HepG2 (cell line): ENCODE data around the gene LIPT2. TPM values are rescaled to one million over a fixed set of nuclear protein-coding genes. Genes with fewer than 3 reads are reported as not detected.

ENCODE experiments used
- CREBL2 ChIP-seq: sonication (generic); formaldehyde crosslinking; IDR thresholded peaks from 2 replicates; pipeline ENCODE4 v1.8.1; 2023; ENCODE audit warnings: missing genetic modification reagents, mild to moderate bottlenecking, borderline replicate concordance
- ELF3 ChIP-seq: IDR thresholded peaks from 2 replicates; pipeline ENCODE4 v1.6.1; 2016; ENCODE audit warnings: missing genetic modification reagents, missing compliant biosample characterization
- FOXA1 ChIP-seq, 2 experiments: fragments of 450-650 bp in 1 of 2; sonication (generic) in 1 of 2; formaldehyde crosslinking in 1 of 2; IDR thresholded peaks; 2 replicates each; pipeline versions ENCODE4 v1.4.0 to v1.6.1; 2016 to 2020; ENCODE audit warnings: missing genetic modification reagents in 1 of 2
- HINFP ChIP-seq: sonication (generic); formaldehyde crosslinking; IDR thresholded peaks from 2 replicates; pipeline ENCODE4 v1.4.0; 2020; ENCODE audit warnings: low read depth, mild to moderate bottlenecking, missing genetic modification reagents
- HMGA1 ChIP-seq: sonication (generic); formaldehyde crosslinking; conservative IDR thresholded peaks from 2 replicates; pipeline ENCODE4 v1.4.0; 2020; ENCODE audit warnings: missing genetic modification reagents
- NFE2L2 ChIP-seq: fragments of 150-350 bp; IDR thresholded peaks from 2 replicates; pipeline ENCODE4 v1.6.1; 2014; ENCODE audit warnings: low read length
- NR0B2 ChIP-seq: sonication (generic); formaldehyde crosslinking; IDR thresholded peaks from 2 replicates; pipeline ENCODE4 v1.4.0; 2020; ENCODE audit warnings: mild to moderate bottlenecking, missing genetic modification reagents
- POGK ChIP-seq: sonication (generic); formaldehyde crosslinking; conservative IDR thresholded peaks from 2 replicates; pipeline ENCODE4 v1.8.0; 2022; ENCODE audit warnings: mild to moderate bottlenecking, moderate library complexity, missing genetic modification reagents
- RBFOX2 ChIP-seq: fragments of 200-400 bp; formaldehyde crosslinking; IDR thresholded peaks from 2 replicates; pipeline ENCODE4 v1.6.1; 2017; ENCODE audit warnings: low read depth, mild to moderate bottlenecking, low read length
- RFX3 ChIP-seq: IDR thresholded peaks from 2 replicates; pipeline ENCODE4 v1.6.1; 2016; ENCODE audit warnings: missing biosample characterization, missing genetic modification reagents
- RFX5 ChIP-seq: IDR thresholded peaks from 2 replicates; pipeline ENCODE4 v1.6.1; 2011; ENCODE audit warnings: low read depth, low read length, improper control_type of control experiment
- SAFB2 ChIP-seq: sonication (generic); formaldehyde crosslinking; IDR thresholded peaks from 2 replicates; pipeline ENCODE4 v1.5.1; 2020; ENCODE audit warnings: missing genetic modification reagents, low read depth, mild to moderate bottlenecking, borderline replicate concordance
- TEF ChIP-seq: sonication (generic); formaldehyde crosslinking; IDR thresholded peaks from 2 replicates; pipeline ENCODE4 v1.5.0; 2020; ENCODE audit warnings: missing genetic modification reagents
- THAP11 ChIP-seq: IDR thresholded peaks from 2 replicates; pipeline ENCODE4 v1.6.1; 2016; ENCODE audit warnings: missing biosample characterization, missing genetic modification reagents
- XBP1 ChIP-seq: sonication (generic); formaldehyde crosslinking; IDR thresholded peaks from 2 replicates; pipeline ENCODE4 v1.5.0; 2020; ENCODE audit warnings: missing genetic modification reagents
- ZFP36L2 ChIP-seq: sonication (generic); formaldehyde crosslinking; IDR thresholded peaks from 2 replicates; pipeline ENCODE4 v1.4.0; 2020; ENCODE audit warnings: missing genetic modification reagents
- ZKSCAN5 ChIP-seq: sonication (generic); formaldehyde crosslinking; IDR thresholded peaks from 2 replicates; pipeline ENCODE4 v1.5.1; 2020; ENCODE audit warnings: mild to moderate bottlenecking, missing genetic modification reagents
- ZNF10 ChIP-seq: sonication (generic); formaldehyde crosslinking; IDR thresholded peaks from 2 replicates; pipeline ENCODE4 v1.4.0; 2020; ENCODE audit warnings: mild to moderate bottlenecking, low read depth, missing genetic modification reagents, borderline replicate concordance
- ZNF3 ChIP-seq: IDR thresholded peaks from 2 replicates; pipeline ENCODE4 v1.7.0; 2017; ENCODE audit warnings: inconsistent platforms
- ZNF564 ChIP-seq: sonication (generic); formaldehyde crosslinking; IDR thresholded peaks from 2 replicates; pipeline ENCODE4 v1.8.1; 2023; ENCODE audit warnings: mild to moderate bottlenecking, missing genetic modification reagents
- ZNF574 ChIP-seq: sonication (generic); formaldehyde crosslinking; IDR thresholded peaks from 2 replicates; pipeline ENCODE4 v1.4.0; 2020; ENCODE audit warnings: missing genetic modification reagents
- ZNF577 ChIP-seq: sonication (generic); formaldehyde crosslinking; IDR thresholded peaks from 2 replicates; pipeline ENCODE4 v1.4.0; 2020; ENCODE audit warnings: mild to moderate bottlenecking, low read depth, missing genetic modification reagents, borderline replicate concordance
- ZNF720 ChIP-seq: sonication (generic); formaldehyde crosslinking; IDR thresholded peaks from 2 replicates; pipeline ENCODE4 v1.4.0; 2020; ENCODE audit warnings: missing genetic modification reagents
- ZNF761 ChIP-seq: sonication (generic); formaldehyde crosslinking; conservative IDR thresholded peaks from 2 replicates; pipeline ENCODE4 v1.4.0; 2020; ENCODE audit warnings: mild to moderate bottlenecking, missing genetic modification reagents
- ZNF780A ChIP-seq: sonication (generic); formaldehyde crosslinking; IDR thresholded peaks from 2 replicates; pipeline ENCODE4 v1.8.0; 2022; ENCODE audit warnings: mild to moderate bottlenecking, missing genetic modification reagents, moderate library complexity
- ZSCAN22 ChIP-seq: sonication (generic); formaldehyde crosslinking; IDR thresholded peaks from 2 replicates; pipeline ENCODE4 v1.4.0; 2020; ENCODE audit warnings: mild to moderate bottlenecking, missing genetic modification reagents
- polyA plus RNA-seq, 8 experiments: library from polyadenylated mRNA; depleted of rRNA in 3 of 8; stranded (reverse) in 7 of 8; unstranded in 1 of 8; fragments of >200 nt; fragmentation: Illumina TruSeq in 4 of 8; extraction: Trizol in 4 of 8; gene quantifications; 2 replicates each; pipeline versions ENCODE4 v1.2.1 to v1.2.3, GENCODE V29; 2011 to 2016; ENCODE audit warnings: low read depth in 4 of 8, missing spikeins in 1 of 8, mixed read lengths in 1 of 8; ENCODE audit not compliant: insufficient read depth in 1 of 8
- total RNA-seq, 5 experiments: library from RNA; depleted of rRNA; stranded (reverse); fragments of >200 nt; fragmentation: Illumina TruSeq; extraction: Trizol; gene quantifications; 2 replicates each; pipeline ENCODE4 v1.2.3, GENCODE V29; 2016; ENCODE audit warnings: low read depth in 1 of 5

Gene LIPT2
- total and polyA plus RNA-seq, 2 of the 13 experiments (the other 11 are each of a cell fraction or from before 2014, with no cell fraction given) = 3.0 to 5.6 TPM

GRCh38 chr11:74462009-74462408, 31.5 kb downstream of the LIPT2 start (continued):
- TF ChIP-seq FOXA1 (IDR thresholded peaks at IDR 0.05) (no peak), FOXA1 (CRISPR knock-in tag; IDR thresholded peaks at IDR 0.05) (no peak), ZNF564 (no peak), RFX3 (CRISPR knock-in tag) (no peak), ZFP36L2 (no peak), RFX5 (no peak), ZSCAN22 (CRISPR knock-in tag) (no peak), ZNF577 (CRISPR knock-in tag) (no peak), NR0B2 (no peak), ZKSCAN5 (CRISPR knock-in tag) (no peak), ZNF3 (CRISPR knock-in tag) (no peak), THAP11 (peak; percentile 77), XBP1 (CRISPR knock-in tag) (no peak), ELF3 (peak; percentile 81), POGK (CRISPR knock-in tag) (0 out of 2 replicates have a peak, but pooled peaks have one; percentile 41), TEF (CRISPR knock-in tag) (peak; percentile 97), ZNF761 (CRISPR knock-in tag) (no peak), SAFB2 (CRISPR knock-in tag) (no peak), HINFP (CRISPR knock-in tag) (no peak), CREBL2 (CRISPR knock-in tag) (no peak), RBFOX2 (no peak), ZNF720 (CRISPR knock-in tag) (no peak), NFE2L2 (no peak), ZNF780A (CRISPR knock-in tag) (no peak), HMGA1 (CRISPR knock-in tag) (no peak), ZNF574 (CRISPR knock-in tag) (peak; percentile 56; the same call in 1 of the 2 replicates), ZNF10 (CRISPR knock-in tag) (no peak)
